A673 (cell line): ENCODE results near the gene AKAP7. TPM values are rescaled to one million over a fixed set of nuclear protein-coding genes. Genes with fewer than 3 reads are reported as not detected.

ENCODE experiments used
- BruUV-seq: library from RNA; stranded (reverse); fragments of 400-500 nt; replicated peaks from 2 replicates; lab custom pipeline; 2021; lab: Mats Ljungman, UMichigan
- CTCF ChIA-PET: fragments of 300-600 bp; sonication (Branson Sonifier 250); formaldehyde crosslinking; loops from one replicate; lab custom pipeline; 2022; ENCODE audit warnings: antibody characterized with exemption; lab: Charles Lee
- POLR2A ChIA-PET: fragments of 300-600 bp; sonication (Branson Sonifier 250); formaldehyde crosslinking; loops from one replicate; lab custom pipeline; 2022; ENCODE audit warnings: antibody characterized with exemption; ENCODE audit not compliant: low non-redundant PET; lab: Charles Lee
- DNase-seq: peaks from one replicate; pipeline ENCODE4 v3.0.0-alpha.2; 2015; ENCODE audit warnings: low spot score
- H3K27ac ChIP-seq: fragments of 200-600 bp; sonication (generic); 2 replicates; pipeline ENCODE4 v1.5.1; 2016; ENCODE audit warnings: mixed run types, low read depth, mild to moderate bottlenecking, mixed read lengths, antibody characterized with exemption, low read length; ENCODE audit not compliant: poor library complexity, severe bottlenecking
- H3K27me3 ChIP-seq: fragments of 200-600 bp; sonication (generic); replicated peaks from 2 replicates; pipeline ENCODE4 v1.6.1; 2017; ENCODE audit warnings: mixed run types, low read depth, mild to moderate bottlenecking, mixed read lengths, antibody characterized with exemption, low read length; ENCODE audit not compliant: insufficient read depth, poor library complexity
- H3K36me3 ChIP-seq: fragments of 200-600 bp; sonication (generic); 2 replicates; pipeline ENCODE4 v1.6.1; 2016; ENCODE audit warnings: mixed run types, mild to moderate bottlenecking, mixed read lengths, antibody characterized with exemption, low read length; ENCODE audit not compliant: insufficient read depth, poor library complexity, severe bottlenecking
- H3K4me1 ChIP-seq: fragments of 200-600 bp; sonication (generic); 2 replicates; pipeline ENCODE4 v1.6.1; 2017; ENCODE audit warnings: mixed run types, mild to moderate bottlenecking, mixed read lengths, antibody characterized with exemption, low read length; ENCODE audit not compliant: insufficient read depth, poor library complexity, severe bottlenecking
- H3K4me3 ChIP-seq: fragments of 200-600 bp; sonication (generic); 2 replicates; pipeline ENCODE4 v1.5.1; 2016; ENCODE audit warnings: low read depth, mixed run types, mild to moderate bottlenecking, mixed read lengths, low read length; ENCODE audit not compliant: poor library complexity, severe bottlenecking
- H3K9me3 ChIP-seq: fragments of 200-600 bp; sonication (generic); 2 replicates; pipeline ENCODE4 v1.6.1; 2016; ENCODE audit warnings: mixed run types, low read depth, mild to moderate bottlenecking, mixed read lengths, antibody characterized with exemption, low read length; ENCODE audit not compliant: poor library complexity, severe bottlenecking
- CTCF ChIP-seq: fragments of 300-800, 200-600 bp; sonication (generic); conservative IDR thresholded peaks from 2 replicates; pipeline ENCODE4 v1.5.1; 2017; ENCODE audit warnings: low read depth, mild to moderate bottlenecking, antibody characterized with exemption, low read length, moderate library complexity, mixed read lengths
- EZH2 ChIP-seq: fragments of 200-600 bp; sonication (generic); IDR thresholded peaks from 2 replicates; pipeline ENCODE4 v1.6.1; 2017; ENCODE audit warnings: borderline replicate concordance, low read depth, mild to moderate bottlenecking, mixed read lengths, antibody characterized with exemption, low read length; ENCODE audit not compliant: poor library complexity, severe bottlenecking
- intact Hi-C: fragments of 100-400 bp; cut with micrococcal nuclease; formaldehyde crosslinking; loops from one replicate; pipeline ENCODE4 v1.10.0; 2022; ENCODE audit not compliant: unreplicated experiment
- total RNA-seq: library from RNA; stranded (reverse); gene quantifications from 2 replicates; pipeline ENCODE4 v1.2.3, GENCODE V29; 2021

AKAP7 gene
- total RNA-seq, 1 experiment from 2014 or later = 59.5 TPM

- Histone ChIP-seq H3K36me3 (peaks cover 10% of the 10 kb centered on the region), H3K4me3 (no peak overlapping the region), H3K27me3 (no peaks in the 10 kb centered on the region), H3K4me1 (no peaks in the 10 kb centered on the region), H3K9me3 (no peaks in the 10 kb centered on the region), H3K27ac (no peak overlapping the region)
- CTCF ChIA-PET = no interaction called here
- intact Hi-C loops = no loop called here
- POLR2A ChIA-PET = interaction anchor here (0.7 kb wide), 1 partner anchor 14 kb away, joined by 4 read pairs; no protein-coding TSS in a partner anchor
- no peak for DNase-seq
- TF ChIP-seq CTCF = no peak
- TF ChIP-seq EZH2 = no peak
- no TSS peak for BruUV-seq
These were observed 24.3 kb downstream of the AKAP7 start for GRCh38 chr6:131159578-131159977.

- no peak overlapping the region for H3K27ac ChIP-seq
- ChIA-PET POLR2A (interaction anchor here (0.7 kb wide), 1 partner anchor 13 kb away, joined by 4 read pairs; no protein-coding TSS in a partner anchor), CTCF (no interaction called here)
- no TSS peak for BruUV-seq
- intact Hi-C loops = no loop called here
- no peak for DNase-seq
- H3K27me3 ChIP-seq = no peaks in the 10 kb centered on the region
- no peak overlapping the region for H3K4me3 ChIP-seq
- TF ChIP-seq CTCF = no peak
- H3K36me3 ChIP-seq = peaks cover 9% of the 10 kb centered on the region
- H3K9me3 ChIP-seq = no peaks in the 10 kb centered on the region
- no peaks in the 10 kb centered on the region for H3K4me1 ChIP-seq
These were observed 25.0 kb downstream of the AKAP7 start for GRCh38 chr6:131160254-131160758.

GRCh38 chr6:131161987-131162386 lies 26.7 kb downstream of the AKAP7 start:
- no TSS peak for BruUV-seq
- TF ChIP-seq EZH2 = no peak
- TF ChIP-seq CTCF = no peak
- Histone ChIP-seq H3K27me3 (no peaks in the 10 kb centered on the region), H3K4me1 (no peaks in the 10 kb centered on the region), H3K4me3 (no peak overlapping the region), H3K27ac (no peak overlapping the region), H3K9me3 (no peaks in the 10 kb centered on the region), H3K36me3 (peaks cover 20% of the 10 kb centered on the region)
- ChIA-PET POLR2A (no interaction called here), CTCF (no interaction called here)
- intact Hi-C loops = no loop called here
- DNase-seq = no peak
